Hindlimb muscle (tissue), 1 donor: Measurements from ENCODE around the gene WFIKKN2. TPM values are rescaled to one million over a fixed set of nuclear protein-coding genes. Genes with fewer than 3 reads are reported as not detected.
A peak's percentile ranks its signal among the peaks of the same experiment; 100 is the strongest.
"Not testable (repeated sequence)": the region's sequence is repeated elsewhere in the genome, so short reads cannot be mapped to it uniquely, and the experiment has no call there.

Experiments used
- DNase-seq: peaks from one replicate; pipeline ENCODE4 v3.0.0-alpha.2; 2013
- polyA plus RNA-seq: library from polyadenylated mRNA; unstranded; fragments of 120-200 nt; gene quantifications from one replicate; pipeline ENCODE4 v1.2.1, GENCODE V29; 2013; ENCODE audit not compliant: insufficient read length

The WFIKKN2 gene
- polyA plus RNA-seq, 1 donor: 0.75 TPM

GRCh38 chr17:50858486-50859225 is 23.3 kb downstream of the WFIKKN2 start:
- no peak for DNase-seq

- DNase-seq: not testable (repeated sequence)
Observed at GRCh38 chr17:50859727-50860126, 24.3 kb downstream of the WFIKKN2 start.

DNA sequence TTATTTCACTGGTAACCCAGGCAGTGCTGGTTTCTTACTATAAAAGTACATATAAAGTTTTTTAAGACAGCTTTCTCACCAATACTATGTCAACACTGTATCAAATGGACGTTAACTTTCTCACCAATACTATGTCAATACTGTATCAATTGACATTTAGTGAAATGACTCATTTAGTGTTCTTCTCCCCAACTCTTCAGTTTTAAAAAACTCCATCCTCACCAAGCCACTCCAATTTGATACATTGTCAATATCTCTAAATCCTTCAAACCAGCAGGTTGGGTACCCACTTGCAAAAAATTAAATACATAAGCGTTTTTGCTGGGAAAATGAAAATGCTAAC is 25.9 kb downstream of the WFIKKN2 start:
- DNase-seq: no peak

DNA sequence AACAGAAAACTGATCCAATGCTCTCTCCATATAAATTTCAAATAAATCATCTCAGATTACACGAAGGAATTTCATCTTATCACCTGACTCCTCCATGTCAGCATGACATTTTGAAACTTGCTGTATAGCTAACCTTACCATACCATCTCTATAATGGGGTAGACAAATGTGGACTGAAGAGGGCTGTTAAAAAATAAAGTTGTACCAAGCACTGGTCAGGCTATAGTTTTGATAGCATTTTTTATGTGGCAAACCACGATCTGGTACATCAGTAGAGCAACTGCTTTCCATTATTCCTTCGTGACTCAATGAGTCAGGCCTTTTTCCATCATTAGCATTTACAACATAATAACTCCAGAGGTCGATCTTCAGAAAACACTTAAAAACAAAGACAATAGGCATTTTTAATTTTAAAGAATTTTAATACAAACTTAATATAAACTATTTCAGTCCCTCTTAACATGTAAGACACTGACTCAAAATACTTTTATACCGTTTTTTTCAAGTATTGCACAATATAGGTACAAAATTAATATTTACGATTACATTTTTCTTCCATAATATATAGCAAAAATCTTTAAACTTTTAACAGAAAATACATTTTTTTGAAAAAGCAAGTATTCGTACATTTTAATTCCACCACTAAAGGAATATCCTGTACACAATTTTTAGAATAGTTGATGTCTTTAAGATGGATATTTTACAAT is 26.6 kb downstream of the WFIKKN2 start:
- no peak for DNase-seq

DNA sequence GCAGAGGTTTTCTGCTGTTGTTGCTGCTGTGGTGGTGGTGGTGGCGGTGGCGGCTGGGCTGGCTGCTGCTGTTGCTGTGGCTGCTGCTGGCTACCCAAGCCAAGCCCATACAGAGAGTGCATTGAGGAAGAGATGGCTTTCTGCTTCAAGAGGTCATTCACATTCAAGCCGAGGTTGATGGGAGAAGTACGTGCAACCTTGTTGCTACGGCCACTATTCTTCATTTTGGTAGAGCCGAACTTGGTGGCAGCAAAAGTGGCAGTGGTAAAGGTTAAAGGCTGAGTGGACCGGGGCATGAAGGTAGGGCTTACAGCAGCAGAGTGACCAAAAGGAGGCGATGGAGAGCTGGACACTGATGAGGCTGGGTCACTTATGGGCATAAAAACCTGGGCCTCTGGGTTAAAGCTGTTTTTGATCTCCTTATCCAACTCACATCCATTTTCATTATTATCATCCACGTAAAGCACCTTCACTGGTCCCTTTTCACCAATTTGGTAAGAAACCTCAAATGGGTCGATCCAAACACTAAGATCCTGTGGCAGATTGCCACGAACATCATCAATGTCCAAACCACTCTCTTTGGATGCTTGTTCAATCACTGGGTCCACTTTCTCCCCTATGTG is 27.9 kb downstream of the WFIKKN2 start:
- DNase-seq: no peak

GRCh38 chr17:50863931-50864330 is 28.5 kb downstream of the WFIKKN2 start:
- DNase-seq: no peak

DNA sequence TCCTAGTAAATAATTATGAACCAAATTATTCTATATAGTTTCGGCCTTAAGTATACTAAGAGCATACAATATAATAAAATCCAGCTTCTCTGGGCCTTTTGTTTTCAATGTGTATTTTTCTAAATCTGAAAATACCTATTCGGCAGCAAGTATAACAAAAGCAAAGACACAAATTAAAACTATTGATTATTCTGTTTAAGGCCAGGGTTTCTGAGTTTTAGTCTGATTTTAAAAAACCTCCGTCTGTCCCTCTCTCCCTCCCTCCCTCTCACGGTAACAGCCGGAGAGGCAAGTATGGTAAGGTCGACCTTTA is 29.3 kb downstream of the WFIKKN2 start:
- no peak for DNase-seq

- DNase-seq: peak; percentile 62
Observed at GRCh38 chr17:50865060-50865867, 29.9 kb downstream of the WFIKKN2 start.

DNA sequence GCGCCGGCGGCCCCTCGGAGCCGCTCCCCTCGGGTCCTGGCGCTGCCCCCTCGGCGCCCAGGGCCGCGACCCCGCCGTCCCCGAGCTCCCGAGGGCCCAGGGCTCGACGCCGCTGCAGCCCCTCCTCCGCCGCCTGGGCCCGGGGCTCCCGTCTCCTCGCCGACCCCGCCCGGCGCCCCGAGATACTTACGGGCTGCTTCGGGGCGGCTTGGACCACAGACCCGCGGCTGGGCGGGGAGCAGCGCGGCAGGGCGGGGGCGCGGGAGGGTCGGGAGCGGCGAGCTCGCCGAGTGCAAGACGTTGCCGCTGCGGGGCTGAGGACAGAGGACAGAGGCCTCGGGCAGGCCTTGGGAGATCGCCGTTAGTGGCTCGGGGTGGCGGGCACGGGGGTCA is 30.5 kb downstream of the WFIKKN2 start:
- no peak for DNase-seq

DNA sequence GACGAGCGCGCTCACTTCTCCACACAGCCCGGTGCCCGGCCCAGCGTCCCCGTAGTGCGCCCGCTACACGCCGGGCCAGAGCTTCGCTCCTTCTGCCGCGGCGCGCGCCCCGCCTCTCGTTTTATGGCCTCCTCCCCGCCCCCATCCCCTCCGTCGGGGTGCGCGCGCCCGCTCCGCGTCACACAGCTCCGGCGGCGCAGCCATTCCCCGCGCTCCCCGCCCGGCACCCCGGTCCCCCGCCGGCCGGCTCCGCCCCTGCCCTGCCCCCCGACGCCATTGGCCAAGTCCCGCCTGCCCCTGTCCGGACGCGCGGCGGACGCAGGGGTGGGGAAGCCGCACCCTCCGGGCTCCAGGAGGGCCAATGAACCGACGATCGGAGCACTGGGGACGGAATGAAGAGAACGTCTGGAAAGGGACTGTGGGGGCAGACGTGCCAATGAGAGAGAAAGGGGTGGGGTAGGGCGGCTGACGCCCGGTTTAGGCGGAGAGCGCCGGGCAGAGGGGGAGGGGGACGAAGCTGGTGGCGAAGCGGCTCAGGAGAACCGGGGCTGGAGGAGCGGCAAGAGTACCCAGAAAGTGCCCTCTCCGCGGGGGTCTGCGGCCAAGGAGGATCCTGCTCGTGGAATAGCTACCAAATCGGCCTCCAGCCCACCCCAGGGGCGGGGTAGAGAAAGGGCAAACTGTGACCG is 31.0 kb downstream of the WFIKKN2 start, which contains the start of gene TOB1:
TOB1 (minus strand) TSS at position 94 of the 689 bp plus-strand sequence. CDS start 2,337 bp downstream, outside the sequence.
- DNase-seq: peak; percentile 98

- no peak for DNase-seq
Observed at GRCh38 chr17:50866950-50867362, 31.6 kb downstream of the WFIKKN2 start.

GRCh38 chr17:50867363-50868139 is 32.2 kb downstream of the WFIKKN2 start:
- peak; percentile 95 for DNase-seq

- no peak for DNase-seq
Observed at GRCh38 chr17:50868140-50868438, 32.7 kb downstream of the WFIKKN2 start.

- no peak for DNase-seq
Observed at GRCh38 chr17:50868602-50869001, 33.2 kb downstream of the WFIKKN2 start.

DNA sequence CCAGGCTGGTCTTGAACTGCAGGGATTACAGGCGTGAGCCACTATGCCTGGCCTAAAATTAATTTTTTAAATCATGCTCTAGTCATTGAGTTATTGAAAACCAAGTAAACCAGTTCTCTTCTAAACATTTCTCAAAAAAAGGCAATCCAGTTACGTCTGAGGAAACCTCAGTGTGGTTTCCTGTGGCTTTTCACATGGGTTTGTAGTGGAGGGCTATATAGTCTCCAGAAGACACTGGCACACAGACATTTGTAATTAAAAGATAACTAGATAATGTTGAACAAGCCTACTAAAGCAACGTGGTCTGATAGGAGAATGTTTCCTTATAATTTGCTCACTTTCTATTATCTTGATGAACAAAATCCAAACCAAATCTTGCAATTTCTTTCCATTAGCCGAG is 36.0 kb downstream of the WFIKKN2 start:
- DNase-seq: no peak

DNA sequence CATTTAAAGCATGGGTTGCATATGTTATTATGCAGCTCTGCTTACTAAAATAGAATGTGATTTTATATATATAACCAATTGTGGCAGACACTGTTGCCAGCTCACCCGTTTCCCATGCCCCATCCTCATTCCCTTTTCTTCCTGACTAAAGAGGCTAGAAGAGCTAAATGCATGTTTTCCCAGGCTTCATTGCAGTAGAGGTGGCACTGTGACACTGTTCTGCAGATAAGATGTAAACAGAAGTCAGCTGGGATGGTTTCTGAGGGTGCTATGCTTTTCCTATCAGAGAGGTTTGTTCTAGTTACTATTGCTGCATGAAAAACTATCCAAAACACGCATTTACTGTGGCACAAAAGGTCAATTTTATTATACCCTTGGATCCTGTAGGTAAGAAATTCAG is 36.5 kb downstream of the WFIKKN2 start:
- no peak for DNase-seq

DNA sequence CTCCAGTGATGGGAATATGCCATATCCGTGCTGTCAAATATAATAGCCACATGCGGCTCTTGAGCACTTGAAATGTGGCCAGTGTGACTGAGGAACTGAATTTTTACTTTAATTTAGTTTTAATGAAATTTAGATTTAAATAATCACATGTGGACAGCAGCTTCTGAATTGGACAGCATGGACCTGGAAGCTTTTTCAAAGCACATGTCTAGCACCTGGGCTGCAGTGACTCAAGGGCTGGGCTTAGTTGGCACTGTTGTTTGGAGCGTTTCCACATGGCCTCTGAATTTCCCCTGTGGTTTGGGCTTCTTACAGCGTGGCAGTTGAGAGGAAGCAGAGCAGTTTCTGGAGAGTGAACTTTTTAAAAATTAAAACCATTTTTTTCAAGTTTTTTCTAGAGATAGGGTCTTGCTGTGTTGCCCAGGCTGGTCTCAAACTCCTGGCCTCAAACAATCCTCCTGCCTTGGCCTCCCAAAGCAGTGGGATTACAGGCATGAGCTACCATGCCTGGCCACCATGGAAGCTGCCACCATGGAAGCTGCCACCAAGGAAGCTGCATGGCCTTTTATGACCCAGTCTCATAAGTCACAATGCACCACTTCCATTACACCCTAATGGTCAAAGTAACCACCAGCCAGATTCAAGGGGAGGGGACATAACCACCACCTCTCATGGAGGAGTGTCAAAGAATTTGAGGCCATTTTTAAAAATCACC is 37.5 kb downstream of the WFIKKN2 start:
- no peak for DNase-seq

DNA sequence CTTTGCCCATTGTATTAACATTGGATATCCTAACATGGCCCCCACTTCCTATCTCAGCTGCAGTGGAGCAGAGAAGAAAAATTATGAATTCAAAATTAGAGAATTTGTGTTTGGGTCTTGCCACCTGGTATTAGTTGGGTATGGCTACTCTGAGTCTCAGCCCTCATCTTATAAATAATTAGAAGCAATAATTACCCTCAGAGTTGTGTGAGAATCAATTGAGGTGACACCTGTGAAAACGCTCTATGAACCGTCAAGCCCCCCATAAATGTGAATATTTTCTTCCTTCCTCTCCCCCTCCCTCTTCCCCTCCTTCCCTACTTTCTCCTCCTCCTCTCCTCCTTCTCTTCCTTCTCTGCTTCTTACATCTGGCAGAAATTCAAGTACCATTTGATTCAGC is 39.7 kb downstream of the WFIKKN2 start:
- no peak for DNase-seq

DNA sequence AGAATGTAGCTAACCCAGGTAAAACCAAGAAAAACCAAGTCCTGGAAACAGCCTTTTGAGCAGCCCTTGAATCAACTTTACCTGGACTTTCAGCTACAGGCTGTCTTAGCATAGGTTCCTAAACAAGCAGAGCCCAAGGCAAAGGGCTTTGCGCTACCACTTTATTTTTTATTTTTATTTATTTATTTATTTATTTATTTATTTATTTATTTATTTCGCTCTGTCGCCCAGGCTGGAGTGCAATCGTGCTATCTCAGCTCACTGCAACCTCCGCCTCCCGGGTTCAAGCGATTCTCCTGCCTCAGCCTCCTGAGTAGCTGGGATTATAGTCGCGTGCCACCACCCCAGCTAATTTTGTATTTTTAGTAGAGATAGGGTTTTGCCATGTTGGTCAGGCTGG is 41.7 kb downstream of the WFIKKN2 start:
- not testable (repeated sequence) for DNase-seq

DNA sequence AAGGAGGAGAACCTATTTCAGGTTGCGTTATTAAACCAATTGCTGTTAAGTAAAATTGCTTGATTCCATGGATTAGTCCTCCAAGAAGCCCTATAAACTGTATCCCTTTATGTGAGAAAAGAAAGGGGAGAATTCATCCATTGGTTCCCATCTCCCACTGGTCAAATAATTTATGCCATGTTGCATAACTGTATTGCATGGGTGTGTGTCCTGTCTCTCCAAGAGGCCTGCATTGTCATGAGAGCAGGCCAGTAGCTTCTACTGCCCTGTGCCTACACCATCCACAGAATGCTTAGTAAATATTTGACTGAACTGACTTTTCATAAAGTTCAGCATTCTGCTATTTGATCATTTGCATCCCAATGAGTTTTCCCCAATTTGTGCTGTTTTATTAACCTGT is 42.5 kb downstream of the WFIKKN2 start:
- no peak for DNase-seq

GRCh38 chr17:50879086-50879485 is 43.7 kb downstream of the WFIKKN2 start:
- no peak for DNase-seq
